HuH-7.5 (cell line): ENCODE data around the gene CES1.
"Not testable (repeated sequence)": the region's sequence is repeated elsewhere in the genome, so short reads cannot be mapped to it uniquely, and the experiment has no call there.

Source experiments
- DNase-seq: peaks from one replicate; pipeline ENCODE4 v3.0.0; 2011; ENCODE audit warnings: low spot score

CES1 gene

GRCh38 chr16:55832773-55833691 lies at the start of gene CES1:
Gene CES1 (minus strand): TSS chr16:55833096. CDS start chr16:55833055, 41 bp downstream.
- no peak for DNase-seq

DNA sequence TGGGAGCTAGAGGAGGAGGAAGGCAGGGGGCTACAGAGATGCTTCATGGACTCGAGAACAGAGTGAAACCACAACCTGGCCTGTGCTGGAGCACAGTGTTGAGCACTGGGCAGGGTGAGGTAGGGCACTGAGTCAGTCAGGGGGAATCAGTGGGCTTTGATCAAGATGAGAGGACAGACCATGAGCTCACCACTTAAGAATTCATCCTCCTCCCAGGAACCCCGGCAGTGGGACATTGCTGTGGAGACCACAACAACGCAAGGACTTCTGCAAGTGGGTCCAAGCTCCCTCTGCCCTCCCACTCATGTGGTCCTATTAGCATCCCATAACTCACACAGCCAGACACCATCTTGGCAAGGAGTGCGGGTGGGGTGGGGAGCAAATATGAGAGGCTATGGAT lies 44.0 kb upstream of the CES1 start:
- DNase-seq, result no peak

DNA sequence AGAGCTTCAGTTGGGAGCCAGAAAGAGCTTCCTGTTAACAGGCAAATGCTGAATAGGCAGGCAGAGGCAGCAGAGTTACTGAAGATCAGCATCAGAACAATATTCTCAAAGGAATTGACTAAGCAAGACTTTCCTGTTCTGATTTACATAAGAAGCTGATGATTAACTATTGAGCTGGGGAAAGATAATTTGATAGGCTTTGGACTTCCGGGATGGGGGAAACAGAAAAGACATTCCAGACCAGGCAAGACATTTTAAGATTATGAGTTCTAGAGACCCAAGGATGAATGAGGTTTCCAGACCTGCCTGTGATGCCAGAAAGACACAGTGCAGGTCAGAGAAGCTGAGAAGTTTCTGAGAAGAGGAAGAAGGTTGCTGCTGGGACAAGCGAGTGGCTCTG lies 42.4 kb upstream of the CES1 start, which contains the start of gene CES5A:
CES5A (minus strand) TSS at position 101 of the 400 bp plus-strand sequence. CDS start 152 bp downstream, outside the sequence.
- DNase-seq, result no peak

- DNase-seq, result no peak
Measured at GRCh38 chr16:55873122-55873521, 40.2 kb upstream of the CES1 start.

- DNase-seq, result no peak
Measured at GRCh38 chr16:55872130-55872529, 39.2 kb upstream of the CES1 start.

- DNase-seq, result no peak
Measured at GRCh38 chr16:55871411-55872038, 38.6 kb upstream of the CES1 start.

GRCh38 chr16:55868980-55869379 lies 36.1 kb upstream of the CES1 start:
- no peak for DNase-seq

DNA sequence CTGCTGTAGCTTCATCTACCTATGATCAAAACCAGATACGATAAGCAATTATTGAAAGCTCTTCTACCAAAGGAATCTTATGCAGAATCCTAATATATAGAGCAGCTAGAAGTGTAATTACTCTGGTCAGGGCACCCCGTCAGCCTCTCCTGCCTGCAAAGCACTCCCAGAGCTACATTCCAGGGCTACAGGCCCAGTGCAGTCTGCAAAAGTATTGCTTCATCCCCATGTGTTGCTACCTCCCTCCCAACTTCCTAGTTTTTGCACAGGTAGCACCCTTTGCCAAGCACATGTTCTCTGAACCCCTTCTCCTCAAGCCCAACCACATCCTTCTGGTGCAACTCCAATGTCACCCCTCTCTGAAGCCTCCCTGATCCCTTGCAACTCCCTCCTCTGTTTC lies 35.2 kb upstream of the CES1 start:
- no peak for DNase-seq

- no peak for DNase-seq
Measured at GRCh38 chr16:55861288-55861687, 28.4 kb upstream of the CES1 start.

DNA sequence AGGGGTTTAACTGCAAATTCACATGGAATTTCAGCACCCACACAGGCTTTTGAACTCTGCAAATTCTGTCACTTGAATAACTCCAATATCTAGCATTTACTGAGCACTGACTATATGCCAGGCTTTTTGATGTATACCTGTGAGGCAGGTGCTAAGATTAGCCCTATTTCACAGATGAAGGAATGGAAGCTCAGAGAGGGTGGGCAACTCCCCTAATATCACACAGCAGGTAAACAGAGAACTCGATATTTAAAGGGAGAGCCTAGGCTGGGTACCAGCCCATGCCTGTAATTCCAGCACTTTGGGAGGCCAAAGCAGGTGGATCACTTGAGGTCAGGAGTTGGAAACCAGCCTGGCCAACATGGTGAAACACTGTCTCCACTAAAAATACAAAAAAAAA lies 24.8 kb upstream of the CES1 start:
- not testable (repeated sequence) for DNase-seq

DNA sequence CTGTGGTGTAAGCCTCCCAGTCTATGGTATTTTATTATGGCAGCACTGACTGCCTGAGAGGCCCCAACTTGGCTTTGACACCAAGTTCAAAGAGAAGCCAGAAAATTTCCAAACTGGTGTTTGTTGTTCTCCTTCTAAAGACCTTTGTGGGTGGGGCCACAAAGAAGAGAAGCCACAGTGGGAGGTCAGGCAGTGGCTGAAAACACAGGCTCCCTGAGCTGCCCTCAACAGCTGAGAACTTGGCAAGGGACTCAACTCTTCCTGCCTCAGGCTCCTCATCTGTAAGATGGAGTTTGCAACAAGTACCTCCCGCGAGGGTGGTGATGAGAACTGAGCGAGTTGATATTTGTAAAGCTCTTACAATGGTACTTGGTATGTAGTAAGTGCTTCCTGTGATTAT lies 24.1 kb upstream of the CES1 start:
- DNase-seq, result no peak

GRCh38 chr16:55853114-55853513 lies 20.2 kb upstream of the CES1 start:
- DNase-seq, result no peak

GRCh38 chr16:55849536-55849935 lies 16.6 kb upstream of the CES1 start:
- no peak for DNase-seq

DNA sequence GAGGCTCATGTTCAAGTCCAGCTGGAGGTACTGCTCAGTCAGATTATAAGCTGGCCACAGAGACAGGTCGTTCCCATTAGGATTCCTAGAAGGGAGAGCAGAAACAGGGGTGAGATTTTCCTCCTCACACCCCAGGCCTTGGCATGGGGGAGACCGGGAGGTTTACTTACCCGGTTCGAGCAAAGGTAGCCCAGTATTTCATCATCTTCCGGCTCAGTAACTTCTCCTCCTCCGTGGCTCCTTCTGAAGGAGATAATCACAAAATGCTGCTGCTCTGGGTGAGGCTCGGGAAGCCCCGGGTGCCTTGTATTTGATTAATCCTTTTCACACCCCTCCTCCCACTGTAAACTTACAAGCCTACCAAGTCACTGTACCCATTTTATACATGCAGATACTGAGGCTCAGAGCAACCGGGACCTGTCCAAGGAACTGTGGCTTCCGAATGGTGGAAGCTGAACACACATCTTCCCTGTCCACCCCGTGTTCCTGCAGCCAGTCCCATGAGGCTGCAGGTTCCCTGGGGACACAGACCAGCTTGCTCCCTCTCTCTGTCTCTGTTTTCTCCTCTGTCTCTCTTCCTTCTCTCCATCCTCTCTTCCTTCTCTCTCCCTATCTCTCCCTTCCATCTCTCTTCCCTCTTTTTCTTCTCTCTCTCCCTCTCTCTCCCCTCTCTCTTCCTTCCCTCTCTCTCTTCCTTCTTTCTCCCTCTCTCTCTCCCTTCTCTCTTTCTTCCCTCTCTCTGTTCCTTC lies 13.9 kb upstream of the CES1 start:
- DNase-seq, result no peak

- DNase-seq, result no peak
Measured at GRCh38 chr16:55843105-55843395, 10.2 kb upstream of the CES1 start.

- DNase-seq, result peak; percentile 32
Measured at GRCh38 chr16:55842369-55843104, 9.6 kb upstream of the CES1 start.

DNA sequence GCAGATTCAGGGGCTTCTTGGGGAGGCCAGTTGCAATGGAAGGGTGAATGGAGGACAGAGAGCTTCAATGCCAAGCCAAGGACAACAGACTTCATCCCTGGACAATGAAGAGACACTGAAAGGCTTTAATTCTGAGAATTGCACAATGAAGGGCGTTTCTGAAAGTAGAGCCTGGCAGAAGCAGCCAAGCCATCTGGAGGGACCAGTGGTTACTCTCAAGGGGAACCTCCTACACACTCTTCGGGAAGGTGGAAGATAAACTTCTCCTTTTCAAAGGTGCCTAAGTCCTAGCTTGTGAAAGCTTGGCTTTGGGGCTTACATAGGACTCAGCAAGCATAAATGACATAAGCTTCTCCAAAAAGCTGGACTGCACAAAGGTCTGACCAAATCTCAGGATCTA lies 6.2 kb upstream of the CES1 start:
- no peak for DNase-seq

DNA sequence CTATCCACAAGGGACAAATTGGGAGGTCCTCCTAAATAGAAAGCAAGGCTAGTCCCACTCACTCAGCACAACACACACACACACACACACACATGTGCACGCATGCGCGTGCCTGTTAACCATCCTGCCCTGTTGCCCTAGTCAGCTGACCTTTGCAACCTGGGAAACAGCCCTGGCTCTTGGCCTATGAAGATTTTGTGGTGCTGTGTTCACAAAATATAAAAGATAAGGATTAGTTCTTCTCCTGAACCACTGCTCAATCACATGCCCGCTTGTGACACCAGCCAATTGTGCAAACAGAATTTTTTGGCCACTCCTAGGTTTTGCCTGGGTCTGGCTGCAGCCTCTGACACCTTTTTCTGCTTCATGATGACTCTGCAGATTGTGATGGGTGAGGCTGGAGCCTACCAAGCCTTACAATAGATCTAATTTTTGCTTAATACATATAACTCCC lies 3.3 kb upstream of the CES1 start:
- DNase-seq, result no peak

DNA sequence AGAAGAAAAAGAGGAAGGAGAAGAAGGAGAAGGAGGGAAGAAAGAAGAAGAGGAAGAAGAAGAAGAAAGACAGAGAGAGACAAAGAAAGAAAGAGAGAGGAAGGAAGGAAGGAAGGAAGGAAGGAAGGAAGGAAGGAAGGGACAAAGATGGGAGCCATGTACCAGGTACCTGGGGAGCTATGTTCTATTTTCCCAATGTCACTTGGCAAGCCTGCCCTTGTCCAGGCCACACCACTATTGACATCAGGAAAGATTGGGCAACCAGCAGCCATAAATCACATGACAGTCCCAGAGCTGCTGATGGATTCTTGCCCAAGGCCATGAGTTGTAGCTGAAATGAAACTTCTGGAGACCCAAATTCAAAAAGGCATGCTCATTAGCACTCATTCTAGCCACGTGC lies 2.7 kb upstream of the CES1 start:
- no peak for DNase-seq

- DNase-seq, result not testable (repeated sequence)
Measured at GRCh38 chr16:55835173-55835572, 2.3 kb upstream of the CES1 start.

GRCh38 chr16:55834049-55834448 lies 1.2 kb upstream of the CES1 start:
- DNase-seq, result no peak

GRCh38 chr16:55832425-55832772 lies 497 bp downstream of the CES1 start:
- no peak for DNase-seq
